ENCODE measurements around the gene CNIH3. TPM values are rescaled to one million over a fixed set of nuclear protein-coding genes. Genes with fewer than 3 reads are reported as not detected.

The CNIH3 gene
- total and polyA plus RNA-seq, 10 of the 15 experiments (the other 5 are each of a cell fraction or from before 2014, with no cell fraction given) = 0.77 to 5.8 (median 1.8) TPM

DNA sequence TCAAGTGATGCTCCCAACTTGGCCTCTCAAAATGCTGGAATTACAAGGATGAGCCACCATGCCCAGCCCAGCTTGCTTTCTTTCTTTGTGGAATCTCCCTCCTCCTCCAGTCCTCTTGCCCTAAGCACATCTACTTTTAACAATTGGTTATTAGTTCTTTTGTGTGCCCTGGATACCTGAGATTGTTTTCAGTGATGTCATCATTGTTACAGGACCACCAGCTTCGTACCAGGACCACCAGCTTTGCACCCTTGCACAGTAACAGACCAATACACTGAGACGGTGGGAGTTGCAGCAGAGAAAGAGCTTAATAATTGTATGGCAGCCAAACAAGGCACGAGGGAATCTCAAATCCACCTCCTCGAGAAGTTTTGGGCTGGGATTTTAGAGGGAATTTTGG lies 71.3 kb downstream of the CNIH3 start (continued):
- TF ChIP-seq, protein P1, sequence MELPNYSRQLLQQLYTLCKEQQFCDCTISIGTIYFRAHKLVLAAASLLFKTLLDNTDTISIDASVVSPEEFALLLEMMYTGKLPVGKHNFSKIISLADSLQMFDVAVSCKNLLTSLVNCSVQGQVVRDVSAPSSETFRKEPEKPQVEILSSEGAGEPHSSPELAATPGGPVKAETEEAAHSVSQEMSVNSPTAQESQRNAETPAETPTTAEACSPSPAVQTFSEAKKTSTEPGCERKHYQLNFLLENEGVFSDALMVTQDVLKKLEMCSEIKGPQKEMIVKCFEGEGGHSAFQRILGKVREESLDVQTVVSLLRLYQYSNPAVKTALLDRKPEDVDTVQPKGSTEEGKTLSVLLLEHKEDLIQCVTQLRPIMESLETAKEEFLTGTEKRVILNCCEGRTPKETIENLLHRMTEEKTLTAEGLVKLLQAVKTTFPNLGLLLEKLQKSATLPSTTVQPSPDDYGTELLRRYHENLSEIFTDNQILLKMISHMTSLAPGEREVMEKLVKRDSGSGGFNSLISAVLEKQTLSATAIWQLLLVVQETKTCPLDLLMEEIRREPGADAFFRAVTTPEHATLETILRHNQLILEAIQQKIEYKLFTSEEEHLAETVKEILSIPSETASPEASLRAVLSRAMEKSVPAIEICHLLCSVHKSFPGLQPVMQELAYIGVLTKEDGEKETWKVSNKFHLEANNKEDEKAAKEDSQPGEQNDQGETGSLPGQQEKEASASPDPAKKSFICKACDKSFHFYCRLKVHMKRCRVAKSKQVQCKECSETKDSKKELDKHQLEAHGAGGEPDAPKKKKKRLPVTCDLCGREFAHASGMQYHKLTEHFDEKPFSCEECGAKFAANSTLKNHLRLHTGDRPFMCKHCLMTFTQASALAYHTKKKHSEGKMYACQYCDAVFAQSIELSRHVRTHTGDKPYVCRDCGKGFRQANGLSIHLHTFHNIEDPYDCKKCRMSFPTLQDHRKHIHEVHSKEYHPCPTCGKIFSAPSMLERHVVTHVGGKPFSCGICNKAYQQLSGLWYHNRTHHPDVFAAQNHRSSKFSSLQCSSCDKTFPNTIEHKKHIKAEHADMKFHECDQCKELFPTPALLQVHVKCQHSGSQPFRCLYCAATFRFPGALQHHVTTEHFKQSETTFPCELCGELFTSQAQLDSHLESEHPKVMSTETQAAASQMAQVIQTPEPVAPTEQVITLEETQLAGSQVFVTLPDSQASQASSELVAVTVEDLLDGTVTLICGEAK (IDR thresholded peaks at IDR 0.05; ENCODE audit: borderline replicate concordance) = no peak
- TF ChIP-seq KAT2A (conservative IDR thresholded peaks at IDR 0.05; ENCODE audit: control insufficient read depth, low read depth, low read length) = no peak
- no peak for TF ChIP-seq CHD4 (IDR thresholded peaks at IDR 0.05)
- no peak for TF ChIP-seq YBX1 (IDR thresholded peaks at IDR 0.05)
- no peak for TF ChIP-seq KLF5 (IDR thresholded peaks at IDR 0.05; ENCODE audit: partially characterized antibody)

DNA sequence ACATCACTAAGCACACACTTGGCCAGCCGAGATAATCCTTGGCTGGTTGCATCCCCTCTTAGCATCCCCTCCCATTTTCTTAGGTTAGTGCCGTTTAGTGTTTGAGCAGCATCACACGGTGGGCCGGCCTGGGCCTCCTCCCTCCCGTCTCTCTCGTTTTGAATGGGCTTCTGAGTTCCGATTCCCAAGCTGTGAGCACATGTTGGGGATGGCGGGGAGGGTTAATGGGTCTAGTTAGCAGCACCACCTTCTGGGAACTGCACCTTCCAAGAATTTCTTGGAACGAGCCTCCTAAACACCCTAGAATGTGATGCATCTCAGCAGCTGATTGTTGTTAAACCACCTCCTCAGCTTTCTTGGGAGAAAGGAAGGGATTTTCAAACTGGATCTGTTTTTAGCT lies 73.3 kb downstream of the CNIH3 start:
- in situ Hi-C loops (cut with MboI) = no loop called here
- Histone ChIP-seq H3K79me2 (ENCODE audit: control insufficient read depth, insufficient read depth, low read length) (no peaks in the 10 kb centered on the region), H3K27me3 (replicated peaks in 1 of 2; ENCODE audit: control insufficient read depth in 2 of 2, insufficient read depth in 2 of 2, low read length in 1 of 2) (no peaks in the 10 kb centered on the region; a peak in 1 of 4 replicates), H2AFZ (ENCODE audit: control insufficient read depth, low read depth, low read length) (no peak overlapping the region), H3K4me3 (no peak overlapping the region), H3K4me1 (ENCODE audit: control insufficient read depth, insufficient read depth, low read length) (no peaks in the 10 kb centered on the region), H3K9me3 (replicated peaks; ENCODE audit: control insufficient read depth, insufficient read depth, low read length) (no peaks in the 10 kb centered on the region), H3K27ac (ENCODE audit: control insufficient read depth, insufficient read depth) (no peak overlapping the region), H3K36me3 (ENCODE audit: control insufficient read depth in 2 of 2, insufficient read depth in 2 of 2, low read length in 1 of 2) (no peaks in the 10 kb centered on the region), H3K4me2 (ENCODE audit: control insufficient read depth, insufficient read depth) (no peak overlapping the region), H4K20me1 (ENCODE audit: control insufficient read depth, insufficient read depth) (no peaks in the 10 kb centered on the region), H3K9ac (ENCODE audit: control insufficient read depth, insufficient read depth, low read length) (no peak overlapping the region)
- RAD21 ChIA-PET (ENCODE audit: unreplicated experiment) = interaction anchor here (1.1 kb wide), 1 partner anchor 13 kb away, joined by 3 read pairs; no protein-coding TSS in a partner anchor
- CTCF ChIA-PET = interaction anchor here (1.2 kb wide), 1 partner anchor 162 kb away, joined by 6 read pairs; no protein-coding TSS in a partner anchor
- SMC1A ChIA-PET (ENCODE audit: uncharacterized antibody, unreplicated experiment) = interaction anchor here (0.6 to 0.8 kb wide), 2 partner anchors 13 to 709 kb away, joined by 3 read pairs; no protein-coding TSS in a partner anchor
- intact Hi-C loops (cut with micrococcal nuclease; ENCODE audit: unreplicated experiment) = no loop called here
- no peak for FAIRE-seq
- no peak for DNase-seq (ENCODE audit: low read depth, low spot score)
- POLR2A ChIA-PET = no interaction called here
- 34% methylated on average over 9 of the region's 9 CpGs for WGBS (ENCODE audit: insufficient coverage, insufficient replicate concordance, low lambda C conversion rate, missing lambda C conversion rate)
- BruUV-seq (replicated peaks) = no TSS peak
- no peak for ATAC-seq
- TF ChIP-seq FOS (IDR thresholded peaks at IDR 0.05; ENCODE audit: borderline replicate concordance, extremely low read depth, insufficient read length) (no peak), ZNF384 (IDR thresholded peaks at IDR 0.05; ENCODE audit: borderline replicate concordance, low read depth, low read length) (no peak), SMARCA5 (IDR thresholded peaks at IDR 0.05) (no peak), EED (IDR thresholded peaks at IDR 0.05; ENCODE audit: low read depth) (no peak), NR2C2 (IDR thresholded peaks at IDR 0.05; ENCODE audit: borderline replicate concordance, control insufficient read depth, insufficient read length, low read depth) (no peak), RELA (IDR thresholded peaks at IDR 0.05; ENCODE audit: borderline replicate concordance, partially characterized antibody) (no peak)
- TF ChIP-seq, protein P2, sequence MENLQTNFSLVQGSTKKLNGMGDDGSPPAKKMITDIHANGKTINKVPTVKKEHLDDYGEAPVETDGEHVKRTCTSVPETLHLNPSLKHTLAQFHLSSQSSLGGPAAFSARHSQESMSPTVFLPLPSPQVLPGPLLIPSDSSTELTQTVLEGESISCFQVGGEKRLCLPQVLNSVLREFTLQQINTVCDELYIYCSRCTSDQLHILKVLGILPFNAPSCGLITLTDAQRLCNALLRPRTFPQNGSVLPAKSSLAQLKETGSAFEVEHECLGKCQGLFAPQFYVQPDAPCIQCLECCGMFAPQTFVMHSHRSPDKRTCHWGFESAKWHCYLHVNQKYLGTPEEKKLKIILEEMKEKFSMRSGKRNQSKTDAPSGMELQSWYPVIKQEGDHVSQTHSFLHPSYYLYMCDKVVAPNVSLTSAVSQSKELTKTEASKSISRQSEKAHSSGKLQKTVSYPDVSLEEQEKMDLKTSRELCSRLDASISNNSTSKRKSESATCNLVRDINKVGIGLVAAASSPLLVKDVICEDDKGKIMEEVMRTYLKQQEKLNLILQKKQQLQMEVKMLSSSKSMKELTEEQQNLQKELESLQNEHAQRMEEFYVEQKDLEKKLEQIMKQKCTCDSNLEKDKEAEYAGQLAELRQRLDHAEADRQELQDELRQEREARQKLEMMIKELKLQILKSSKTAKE (IDR thresholded peaks at IDR 0.05; ENCODE audit: low read depth, poor library complexity, severe bottlenecking) = no peak
- TF ChIP-seq, protein P3, sequence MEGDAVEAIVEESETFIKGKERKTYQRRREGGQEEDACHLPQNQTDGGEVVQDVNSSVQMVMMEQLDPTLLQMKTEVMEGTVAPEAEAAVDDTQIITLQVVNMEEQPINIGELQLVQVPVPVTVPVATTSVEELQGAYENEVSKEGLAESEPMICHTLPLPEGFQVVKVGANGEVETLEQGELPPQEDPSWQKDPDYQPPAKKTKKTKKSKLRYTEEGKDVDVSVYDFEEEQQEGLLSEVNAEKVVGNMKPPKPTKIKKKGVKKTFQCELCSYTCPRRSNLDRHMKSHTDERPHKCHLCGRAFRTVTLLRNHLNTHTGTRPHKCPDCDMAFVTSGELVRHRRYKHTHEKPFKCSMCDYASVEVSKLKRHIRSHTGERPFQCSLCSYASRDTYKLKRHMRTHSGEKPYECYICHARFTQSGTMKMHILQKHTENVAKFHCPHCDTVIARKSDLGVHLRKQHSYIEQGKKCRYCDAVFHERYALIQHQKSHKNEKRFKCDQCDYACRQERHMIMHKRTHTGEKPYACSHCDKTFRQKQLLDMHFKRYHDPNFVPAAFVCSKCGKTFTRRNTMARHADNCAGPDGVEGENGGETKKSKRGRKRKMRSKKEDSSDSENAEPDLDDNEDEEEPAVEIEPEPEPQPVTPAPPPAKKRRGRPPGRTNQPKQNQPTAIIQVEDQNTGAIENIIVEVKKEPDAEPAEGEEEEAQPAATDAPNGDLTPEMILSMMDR (IDR thresholded peaks at IDR 0.05 in 2 of 3, conservative IDR thresholded peaks at IDR 0.05 in 1 of 3; ENCODE audit: control insufficient read depth in 2 of 3, extremely low read depth in 1 of 3, insufficient read depth in 1 of 3, low read depth in 3 of 3, low read length in 3 of 3) = no peak

Measured in GM12878 (cell line).